ENCODE results near the gene ATP6V0B.

ATP6V0B gene

DNA sequence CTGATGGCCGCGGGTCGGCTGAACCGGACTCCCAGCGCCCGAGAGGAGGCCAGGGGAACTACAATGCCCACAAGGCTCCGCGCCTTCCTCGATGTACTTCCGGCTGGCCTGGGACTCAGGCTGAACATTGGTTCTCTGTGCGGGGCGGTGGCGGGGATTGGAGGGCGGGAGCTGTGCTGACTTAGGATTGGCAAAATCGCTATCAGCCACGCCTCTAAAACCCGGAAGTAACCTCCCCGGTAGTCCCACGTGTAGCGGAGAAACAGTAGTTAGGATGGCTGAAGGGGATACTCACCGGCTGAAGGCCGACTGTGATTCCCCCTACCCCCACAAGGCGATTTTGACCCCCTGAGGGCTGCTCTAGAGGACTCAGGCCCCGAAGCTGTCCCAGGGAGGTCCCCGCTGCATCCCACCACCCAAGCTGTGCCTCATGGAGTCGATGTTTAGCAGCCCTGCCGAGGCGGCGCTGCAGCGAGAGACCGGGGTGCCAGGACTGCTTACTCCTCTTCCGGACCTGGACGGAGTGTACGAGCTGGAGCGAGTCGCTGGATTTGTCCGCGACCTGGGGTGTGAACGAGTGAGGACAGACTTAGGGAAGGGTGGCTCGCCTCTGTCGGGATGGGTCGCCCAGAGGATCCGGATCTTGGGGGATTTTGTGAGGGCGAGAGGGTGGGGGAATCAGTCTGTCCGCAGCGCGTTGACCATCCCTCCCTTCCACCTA lies 4.9 kb upstream of the ATP6V0B start, which contains the start of gene DPH2:
Gene DPH2, plus strand, starts transcription at position 265 of the 721 bp plus-strand sequence. Its CDS starts 166 bp downstream, at position 431.
- peak; percentile 82 for DNase-seq

DNA sequence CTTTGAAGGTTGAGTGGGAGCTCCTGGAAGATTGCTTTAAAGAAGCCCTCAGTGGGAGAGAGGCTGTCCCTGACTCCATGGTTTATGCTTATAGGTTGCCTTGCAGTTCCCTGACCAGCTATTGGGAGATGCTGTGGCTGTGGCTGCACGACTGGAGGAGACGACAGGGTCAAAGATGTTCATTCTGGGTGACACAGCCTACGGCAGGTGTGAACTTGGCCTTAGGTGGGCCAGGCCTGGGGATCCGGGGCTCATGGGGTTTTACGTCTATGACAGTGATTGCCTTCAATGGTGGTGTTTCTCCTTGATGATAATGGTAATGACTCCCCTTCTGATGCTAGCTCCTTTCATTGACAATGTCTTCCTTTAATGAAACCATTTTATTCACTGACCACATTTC lies 4.3 kb upstream of the ATP6V0B start:
- no peak for DNase-seq

- no peak for DNase-seq
Observed at GRCh38 chr1:43970911-43971310, 3.8 kb upstream of the ATP6V0B start.

DNA sequence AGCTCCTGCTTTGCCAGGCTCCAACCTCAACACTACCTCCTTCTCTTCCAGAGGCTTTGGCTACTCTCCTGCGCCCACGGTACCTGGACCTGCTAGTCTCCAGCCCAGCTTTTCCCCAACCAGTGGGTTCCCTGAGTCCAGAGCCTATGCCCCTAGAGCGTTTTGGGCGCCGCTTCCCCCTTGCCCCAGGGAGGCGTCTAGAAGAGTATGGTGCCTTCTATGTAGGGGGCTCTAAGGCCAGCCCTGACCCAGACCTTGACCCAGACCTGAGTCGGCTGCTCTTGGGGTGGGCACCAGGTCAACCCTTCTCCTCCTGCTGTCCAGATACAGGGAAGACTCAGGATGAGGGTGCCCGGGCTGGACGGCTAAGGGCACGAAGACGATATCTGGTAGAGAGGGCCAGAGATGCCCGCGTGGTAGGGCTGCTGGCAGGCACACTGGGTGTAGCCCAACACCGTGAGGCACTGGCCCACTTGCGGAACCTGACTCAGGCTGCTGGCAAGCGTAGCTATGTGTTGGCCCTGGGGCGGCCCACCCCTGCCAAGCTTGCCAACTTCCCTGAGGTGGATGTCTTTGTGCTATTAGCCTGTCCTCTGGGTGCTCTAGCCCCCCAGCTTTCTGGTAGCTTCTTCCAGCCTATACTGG lies 3.3 kb upstream of the ATP6V0B start:
- no peak for DNase-seq

DNA sequence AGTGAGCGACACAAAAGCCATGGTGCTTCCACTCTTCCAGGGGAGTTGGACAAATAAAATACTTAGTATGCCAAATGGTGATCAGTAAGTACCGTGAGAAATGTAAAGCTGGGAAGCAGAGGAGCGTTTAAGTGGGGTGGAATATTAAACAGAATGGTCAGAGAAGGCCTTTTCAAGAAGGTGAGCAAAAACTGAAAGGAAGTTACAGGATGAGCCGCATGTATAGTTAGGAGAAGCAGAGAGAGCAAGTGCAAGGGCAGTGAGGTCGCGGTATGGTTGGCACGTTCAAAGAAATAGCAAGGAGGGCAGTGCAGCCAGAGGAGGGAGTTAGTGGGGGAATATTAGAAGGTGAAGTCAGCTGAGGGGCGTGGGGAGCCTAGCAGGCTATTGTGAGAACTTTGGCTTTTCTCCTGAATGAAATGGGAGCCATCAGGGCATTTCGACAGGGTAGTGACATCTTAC lies 748 bp upstream of the ATP6V0B start:
- no peak for DNase-seq

DNA sequence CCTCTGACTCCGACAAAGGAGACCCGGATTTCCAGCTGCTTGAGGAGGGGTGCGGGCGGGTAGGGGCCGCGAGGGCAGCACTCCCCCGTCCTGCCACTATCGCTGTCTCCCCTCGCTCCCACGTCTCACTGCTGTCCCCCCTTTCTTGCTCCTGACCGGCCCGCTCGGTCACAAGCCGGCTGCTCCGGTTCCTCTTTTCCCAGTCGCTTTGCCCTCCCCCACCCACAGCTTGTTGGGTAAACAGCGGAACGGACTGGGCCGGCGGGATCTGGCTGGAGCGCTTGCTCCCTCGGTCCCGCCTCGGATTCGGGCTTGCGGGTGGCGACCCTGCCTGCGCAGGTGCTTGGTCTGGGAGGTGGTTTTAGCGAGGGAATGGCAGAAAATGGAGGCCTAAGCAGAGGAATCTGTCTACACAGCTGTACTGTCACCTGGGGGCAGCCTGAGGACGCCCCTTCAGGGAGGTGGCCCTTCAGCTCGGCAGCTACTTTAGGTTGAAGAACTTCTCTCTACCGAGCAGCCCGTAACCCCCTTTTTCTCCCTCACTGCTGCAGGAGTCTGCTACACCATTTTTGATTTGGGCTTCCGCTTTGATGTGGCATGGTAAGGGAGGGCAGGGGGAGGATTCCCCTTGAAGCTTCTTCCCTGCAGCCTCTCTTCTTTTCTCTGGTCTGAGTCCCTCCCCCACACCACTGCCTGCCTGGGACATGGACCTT lies 645 bp downstream of the ATP6V0B start:
- DNase-seq, result no peak

GRCh38 chr1:43976045-43976444 lies 1.3 kb downstream of the ATP6V0B start:
- no peak for DNase-seq

DNA sequence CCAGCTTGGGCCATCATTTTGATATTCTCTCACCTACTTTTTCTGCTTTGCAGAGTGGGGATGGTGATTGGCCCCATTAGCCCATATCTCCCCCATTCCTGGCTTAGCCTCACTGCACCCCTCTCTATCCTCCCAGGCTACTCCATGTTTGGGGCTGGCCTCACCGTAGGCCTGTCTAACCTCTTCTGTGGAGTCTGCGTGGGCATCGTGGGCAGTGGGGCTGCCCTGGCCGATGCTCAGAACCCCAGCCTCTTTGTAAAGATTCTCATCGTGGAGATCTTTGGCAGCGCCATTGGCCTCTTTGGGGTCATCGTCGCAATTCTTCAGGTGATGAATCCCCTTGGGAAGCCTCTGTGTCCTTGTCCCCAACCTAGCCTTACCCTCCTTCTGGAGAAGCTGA lies 2.1 kb downstream of the ATP6V0B start:
- DNase-seq, result no peak

GRCh38 chr1:43977376-43978263 lies 2.9 kb downstream of the ATP6V0B start:
- no peak for DNase-seq

DNA sequence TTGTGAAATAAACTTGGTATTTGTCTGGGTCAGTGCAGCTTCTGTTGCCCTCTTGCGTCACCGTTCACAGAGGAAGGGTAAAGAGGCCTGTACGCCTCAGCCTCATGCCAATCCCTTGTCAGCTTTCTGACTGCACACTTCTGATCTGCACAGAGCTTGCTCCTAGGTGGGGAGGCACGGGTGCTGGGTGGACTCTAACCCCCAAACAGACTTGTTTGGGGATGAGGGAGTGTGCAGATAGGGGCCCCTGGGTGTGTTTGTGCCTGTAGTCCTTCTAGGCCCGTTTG lies 3.4 kb downstream of the ATP6V0B start:
- DNase-seq, result no peak

GRCh38 chr1:43978551-43979260 lies 3.9 kb downstream of the ATP6V0B start, which contains the start of gene B4GALT2:
Gene B4GALT2, plus strand, starts transcription at chr1:43979210. Its CDS starts 1,951 bp downstream, at chr1:43981161.
- no peak for DNase-seq

DNA sequence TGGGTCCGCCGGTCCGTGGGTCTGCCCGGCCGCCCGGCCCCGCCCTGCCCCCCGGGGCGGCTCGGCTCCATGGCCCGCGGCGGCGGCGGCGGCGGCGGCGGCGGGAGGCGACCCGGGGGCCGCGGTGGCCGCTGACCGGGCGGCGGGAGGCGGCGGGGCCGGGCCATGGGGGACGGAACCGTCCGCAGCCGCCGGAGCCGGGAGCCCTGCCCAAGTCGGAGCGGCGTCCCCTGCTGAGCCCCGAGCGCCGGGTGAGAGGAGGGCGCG lies 4.4 kb downstream of the ATP6V0B start:
- no peak for DNase-seq

DNA sequence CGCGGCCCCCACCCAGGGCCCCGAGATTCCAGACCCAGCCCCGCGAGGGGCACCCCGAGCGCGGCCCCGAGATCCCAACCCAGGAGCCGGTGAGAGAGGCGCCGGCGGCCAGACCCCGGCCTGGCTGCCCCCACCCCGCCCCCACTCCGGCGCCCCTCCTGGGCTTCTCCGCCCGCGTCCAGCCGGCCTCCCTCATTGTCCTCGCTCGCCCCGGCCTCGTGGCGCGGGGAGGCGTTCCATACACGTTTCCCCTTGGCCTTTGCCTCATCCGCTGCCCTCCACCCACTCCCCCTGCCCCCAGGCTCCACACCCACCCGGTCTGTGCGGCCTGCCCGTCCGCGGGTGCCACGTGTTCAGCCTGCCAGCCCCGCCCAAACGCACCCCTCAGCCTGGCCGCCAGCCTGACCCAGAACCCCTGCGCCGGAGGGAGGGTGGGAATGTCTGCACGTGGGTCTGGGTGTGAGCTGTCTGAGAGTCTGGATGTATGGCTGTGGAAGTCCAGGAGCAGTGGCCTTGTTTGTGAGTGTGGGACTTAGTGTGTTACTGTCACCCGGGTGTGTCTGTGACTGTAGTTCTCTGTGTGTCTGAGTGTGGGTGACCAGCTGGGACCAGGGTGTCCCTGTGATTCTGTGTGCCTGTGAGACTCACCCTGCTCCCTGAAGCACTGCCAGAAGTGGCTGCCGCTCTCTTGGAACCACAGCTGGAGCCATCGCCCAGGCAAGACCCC lies 4.9 kb downstream of the ATP6V0B start:
- DNase-seq, result no peak

DNA sequence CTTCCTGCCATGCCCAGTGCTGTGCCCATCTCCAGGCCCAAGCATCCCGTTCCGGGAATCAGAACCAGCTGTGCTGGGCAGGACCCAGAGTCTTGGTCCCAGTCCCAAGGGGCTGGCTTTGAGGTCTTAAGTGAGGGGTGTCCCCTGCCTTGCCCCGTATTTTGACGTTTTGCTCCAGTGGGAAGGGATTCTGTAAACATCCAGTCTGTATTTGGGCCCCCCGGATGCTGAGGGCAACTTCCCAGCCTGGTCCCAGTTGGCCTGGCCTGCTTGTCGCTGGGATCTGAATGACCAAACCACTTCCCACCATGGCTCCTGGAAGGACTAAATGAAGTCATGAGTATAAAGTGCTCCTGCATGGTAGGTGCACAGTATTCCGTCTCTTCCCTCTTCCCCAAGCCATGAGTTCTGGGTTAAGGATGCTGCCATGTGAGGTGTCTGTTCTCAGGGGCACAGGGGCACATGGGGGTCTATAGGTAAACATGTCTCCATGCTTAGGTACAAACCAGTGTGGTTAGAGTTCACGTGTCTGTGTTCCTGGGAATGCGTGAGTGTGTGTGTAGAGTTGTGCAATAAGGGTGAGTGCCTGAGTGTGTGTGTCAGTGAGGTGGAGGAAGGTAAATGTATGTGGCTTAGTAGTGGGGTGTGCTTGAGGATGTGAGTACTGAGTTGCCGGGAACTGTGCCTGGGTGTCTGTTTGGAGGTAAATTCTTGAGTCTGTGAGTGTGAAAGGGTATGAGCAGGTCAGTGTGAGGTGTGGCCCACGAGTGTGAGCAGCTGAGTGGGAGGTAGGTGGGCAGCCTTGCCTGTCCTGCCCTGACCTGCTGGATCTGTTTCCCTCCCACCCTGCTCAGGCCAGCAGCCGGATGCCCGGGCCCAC lies 5.7 kb downstream of the ATP6V0B start:
- DNase-seq, result no peak

DNA sequence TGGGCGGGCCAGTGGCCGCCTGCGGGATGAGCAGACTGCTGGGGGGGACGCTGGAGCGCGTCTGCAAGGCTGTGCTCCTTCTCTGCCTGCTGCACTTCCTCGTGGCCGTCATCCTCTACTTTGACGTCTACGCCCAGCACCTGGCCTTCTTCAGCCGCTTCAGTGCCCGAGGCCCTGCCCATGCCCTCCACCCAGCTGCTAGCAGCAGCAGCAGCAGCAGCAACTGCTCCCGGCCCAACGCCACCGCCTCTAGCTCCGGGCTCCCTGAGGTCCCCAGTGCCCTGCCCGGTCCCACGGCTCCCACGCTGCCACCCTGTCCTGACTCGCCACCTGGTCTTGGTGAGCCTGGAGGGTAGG lies 6.4 kb downstream of the ATP6V0B start:
- DNase-seq, result no peak

- no peak for DNase-seq
Observed at GRCh38 chr1:43981636-43982035, 6.9 kb downstream of the ATP6V0B start.

GRCh38 chr1:43982241-43982640 lies 7.5 kb downstream of the ATP6V0B start:
- no peak for DNase-seq

DNA sequence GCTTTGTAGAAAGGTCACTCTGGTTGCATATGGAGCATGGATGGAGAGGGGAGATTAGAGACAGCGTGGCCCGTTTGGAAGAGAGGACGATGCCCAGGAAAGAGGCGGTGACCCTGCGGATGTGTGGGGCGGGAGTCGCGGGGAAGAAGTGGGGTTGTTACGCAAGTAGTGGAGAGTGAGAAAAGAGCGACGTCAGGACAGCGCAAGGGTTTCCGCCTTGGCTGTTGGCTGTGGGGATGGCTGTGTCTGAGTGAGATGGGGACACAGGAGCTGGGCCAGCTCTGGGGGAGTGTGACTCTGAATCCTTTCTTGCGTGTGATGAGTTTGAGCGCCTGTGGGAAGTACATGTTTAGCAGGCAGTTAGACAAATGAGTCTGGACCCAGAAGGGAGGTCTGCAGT lies 8.0 kb downstream of the ATP6V0B start:
- DNase-seq, result no peak

GRCh38 chr1:43983253-43983899 lies 8.6 kb downstream of the ATP6V0B start:
- DNase-seq, result no peak

- no peak for DNase-seq
Observed at GRCh38 chr1:43984855-43985254, 10.1 kb downstream of the ATP6V0B start.

All from NCI-H1436 treated with DMSO at 0.1 percent for 48 hours (cell line).